Measurements from ENCODE around the gene CPE.

DNA sequence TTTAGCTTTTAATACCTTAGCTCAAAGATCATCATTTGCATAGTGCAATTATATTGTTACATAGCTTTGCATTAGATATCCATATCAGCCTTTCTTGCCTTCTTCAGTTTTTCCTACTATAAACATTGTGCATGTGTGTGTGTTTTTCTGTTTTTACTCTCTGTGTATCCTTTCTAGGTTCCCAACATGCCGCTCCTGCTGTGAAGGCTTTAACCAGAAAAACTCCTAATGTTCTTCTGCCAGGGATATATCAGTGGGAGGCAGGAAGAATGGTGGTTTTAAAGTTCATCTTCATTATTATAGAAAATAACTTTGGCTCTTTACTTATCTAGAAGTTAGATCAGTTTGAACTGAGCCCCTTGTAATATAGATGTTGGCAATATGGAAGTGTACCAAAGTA is 61.2 kb downstream of the CPE start:
- no peak for TF ChIP-seq POLR2AphosphoS5 (IDR thresholded peaks at IDR 0.05; ENCODE audit: low read depth, low read length)
- TF ChIP-seq, protein P1, sequence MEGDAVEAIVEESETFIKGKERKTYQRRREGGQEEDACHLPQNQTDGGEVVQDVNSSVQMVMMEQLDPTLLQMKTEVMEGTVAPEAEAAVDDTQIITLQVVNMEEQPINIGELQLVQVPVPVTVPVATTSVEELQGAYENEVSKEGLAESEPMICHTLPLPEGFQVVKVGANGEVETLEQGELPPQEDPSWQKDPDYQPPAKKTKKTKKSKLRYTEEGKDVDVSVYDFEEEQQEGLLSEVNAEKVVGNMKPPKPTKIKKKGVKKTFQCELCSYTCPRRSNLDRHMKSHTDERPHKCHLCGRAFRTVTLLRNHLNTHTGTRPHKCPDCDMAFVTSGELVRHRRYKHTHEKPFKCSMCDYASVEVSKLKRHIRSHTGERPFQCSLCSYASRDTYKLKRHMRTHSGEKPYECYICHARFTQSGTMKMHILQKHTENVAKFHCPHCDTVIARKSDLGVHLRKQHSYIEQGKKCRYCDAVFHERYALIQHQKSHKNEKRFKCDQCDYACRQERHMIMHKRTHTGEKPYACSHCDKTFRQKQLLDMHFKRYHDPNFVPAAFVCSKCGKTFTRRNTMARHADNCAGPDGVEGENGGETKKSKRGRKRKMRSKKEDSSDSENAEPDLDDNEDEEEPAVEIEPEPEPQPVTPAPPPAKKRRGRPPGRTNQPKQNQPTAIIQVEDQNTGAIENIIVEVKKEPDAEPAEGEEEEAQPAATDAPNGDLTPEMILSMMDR (IDR thresholded peaks at IDR 0.05), result no peak

Measured in Panc1 (cell line).